ENCODE measurements around the gene IL1RAP.

IL1RAP gene

DNA sequence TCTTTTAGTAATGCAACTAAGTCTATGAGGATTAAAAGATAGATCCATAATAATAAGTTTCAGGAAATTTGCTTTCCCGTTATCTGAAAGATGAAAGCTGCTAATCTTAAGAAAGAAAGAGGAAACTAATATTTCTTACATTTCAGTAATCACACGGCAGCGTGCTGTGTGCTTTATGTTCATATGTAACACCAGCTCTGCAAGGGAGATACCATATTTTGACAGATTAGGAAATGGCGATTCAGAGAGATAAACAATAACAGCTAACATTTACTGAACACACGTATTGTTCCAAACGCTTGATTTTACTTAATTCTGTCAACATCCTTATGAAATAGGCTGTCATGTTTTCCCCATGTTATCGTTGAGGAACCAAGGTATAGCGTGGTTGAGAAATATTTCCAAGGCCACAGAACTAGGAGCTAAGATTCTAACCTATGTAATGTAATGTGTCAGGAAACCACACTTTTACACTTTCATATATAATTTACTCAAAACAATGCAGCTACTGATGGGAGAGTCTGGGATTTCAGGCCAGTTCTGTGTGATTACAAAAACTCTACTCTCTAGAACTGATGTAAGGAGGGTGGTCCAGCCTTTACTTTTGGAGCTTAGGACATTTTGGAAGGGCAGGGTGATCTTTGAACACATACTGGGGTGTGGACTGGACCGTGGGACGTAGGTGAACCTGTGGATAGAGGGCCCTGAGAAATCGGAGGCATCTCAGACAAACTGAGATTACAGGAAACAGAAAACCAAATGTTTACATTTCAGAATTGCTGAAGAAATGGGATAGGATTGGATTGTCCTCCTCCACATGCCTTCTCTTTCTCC lies 100.6 kb downstream of the IL1RAP start:
- no peak for DNase-seq (ENCODE audit: low spot score)

DNA sequence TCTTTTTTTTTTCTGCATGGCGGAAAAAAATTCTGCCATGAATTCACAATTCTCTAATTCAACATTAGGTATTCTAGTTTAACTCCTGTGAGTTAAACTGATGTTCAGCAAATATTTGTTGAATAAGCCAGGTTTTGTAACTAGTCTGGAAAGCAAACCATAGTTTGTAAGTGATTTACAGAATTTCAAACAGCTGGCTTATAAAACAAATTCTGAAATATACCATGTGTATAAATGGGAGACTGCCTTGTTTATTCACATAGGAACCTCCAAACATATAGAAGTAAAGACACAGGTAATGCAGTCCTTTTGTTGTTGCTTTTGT lies 101.1 kb downstream of the IL1RAP start:
- no peak for DNase-seq (ENCODE audit: low spot score)

DNA sequence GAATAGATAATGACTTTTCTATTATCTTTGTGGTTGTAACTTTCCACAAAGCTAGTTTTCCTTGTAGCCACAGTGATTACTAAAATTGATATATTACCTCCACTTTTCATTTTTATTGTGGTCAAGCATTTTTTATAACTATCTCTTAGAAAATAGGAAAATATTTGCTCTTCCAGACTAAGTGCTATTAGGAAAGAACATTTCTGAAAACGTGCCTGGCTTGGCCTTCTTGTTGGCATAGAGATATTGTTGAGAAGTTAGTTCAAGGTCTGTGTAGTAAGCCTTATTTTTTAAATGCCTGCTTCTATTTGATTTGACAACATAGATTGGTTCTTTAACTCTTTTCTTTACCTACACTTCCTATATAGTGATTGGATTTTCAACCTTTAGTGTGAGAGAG lies 101.7 kb downstream of the IL1RAP start:
- no peak for DNase-seq (ENCODE audit: low spot score)

DNA sequence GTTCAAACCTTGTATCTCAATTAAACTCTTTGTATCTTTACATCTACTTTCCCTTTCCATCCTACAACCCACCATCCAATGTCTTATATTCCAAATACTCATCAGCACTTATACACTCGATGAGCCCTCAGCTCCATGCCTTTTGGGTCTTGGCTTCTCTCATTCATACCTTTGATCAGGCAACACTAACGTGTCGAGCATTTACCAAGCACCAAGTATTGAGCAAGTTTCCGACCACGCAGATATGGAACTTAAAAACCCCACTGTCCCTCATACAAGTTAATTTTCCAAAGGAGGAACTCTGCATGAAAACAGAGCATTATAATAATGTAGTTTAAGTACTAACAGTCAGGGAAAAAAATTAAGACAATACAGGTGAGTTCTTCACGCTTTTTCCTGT lies 102.8 kb downstream of the IL1RAP start:
- no peak for DNase-seq (ENCODE audit: low spot score)

DNA sequence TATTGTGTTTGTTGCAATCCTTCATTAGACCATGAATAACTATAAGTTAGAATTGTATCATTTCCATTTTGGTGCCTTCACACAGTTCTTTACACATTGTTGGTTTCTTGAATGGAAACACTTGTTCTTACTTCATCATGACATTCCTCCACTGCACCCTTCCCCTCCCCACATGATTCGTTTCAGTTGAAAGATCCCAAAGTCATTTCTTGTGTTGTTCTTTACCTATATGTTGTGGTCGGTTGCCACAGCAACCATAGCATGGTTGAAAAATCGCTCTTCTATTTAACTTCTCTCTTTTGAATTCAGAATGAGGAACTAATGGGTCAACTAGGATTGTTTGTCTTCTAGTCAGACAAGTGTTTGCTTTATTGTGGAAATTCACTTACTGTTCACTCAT lies 103.3 kb downstream of the IL1RAP start:
- no peak for DNase-seq (ENCODE audit: low spot score)

DNA sequence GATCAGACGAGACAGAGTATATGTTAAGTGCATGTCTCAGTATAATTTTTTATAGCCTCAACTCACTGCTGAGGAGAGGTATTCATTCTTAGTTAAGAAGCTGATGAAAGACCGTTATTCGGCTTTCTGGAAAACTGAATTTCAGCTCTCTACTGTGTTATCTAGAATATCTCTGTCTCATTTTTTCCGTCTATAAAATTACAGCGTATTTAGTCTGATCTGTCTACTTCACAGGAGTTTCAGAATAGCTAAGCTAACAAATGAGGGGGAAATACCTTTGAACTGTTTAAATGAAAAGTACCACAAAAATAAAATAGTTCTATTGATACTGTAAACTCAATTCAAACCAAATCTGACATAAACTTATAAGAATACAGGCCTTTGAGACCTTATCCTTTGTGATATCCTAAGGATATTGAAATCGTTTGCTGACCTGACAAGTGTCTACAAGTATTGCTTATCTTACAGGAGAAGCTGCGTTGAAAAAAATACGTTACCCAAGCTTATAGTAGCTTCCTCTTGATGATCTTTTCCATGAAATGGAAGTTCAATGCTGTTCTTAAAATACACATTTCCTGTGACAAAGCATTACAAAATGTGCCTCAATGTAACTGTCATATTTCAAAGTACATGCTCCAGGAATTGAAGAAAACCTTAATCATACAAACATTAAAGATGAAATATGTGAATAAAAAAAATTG lies 104.6 kb downstream of the IL1RAP start:
- peak; percentile 7 for DNase-seq (ENCODE audit: low spot score)

DNA sequence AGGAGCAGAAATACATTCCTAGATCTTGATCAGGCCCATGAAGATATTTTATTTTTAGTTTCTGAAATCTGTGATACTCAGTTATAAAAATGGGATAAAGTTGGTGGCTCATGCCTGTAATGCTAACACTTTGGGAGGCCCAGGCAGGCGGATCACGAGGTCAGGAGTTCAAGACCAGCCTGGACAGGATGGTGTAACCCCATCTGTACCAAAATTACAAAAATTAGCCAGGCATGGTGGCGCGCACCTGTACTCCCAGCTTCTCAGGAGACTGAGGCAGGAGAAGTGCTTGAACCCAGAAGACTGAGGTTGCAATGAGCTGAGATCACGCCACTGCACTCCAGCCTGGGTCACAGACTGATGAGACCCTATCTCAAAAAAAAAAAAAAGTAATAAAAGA lies 105.5 kb downstream of the IL1RAP start:
- DNase-seq (ENCODE audit: low spot score): no peak

DNA sequence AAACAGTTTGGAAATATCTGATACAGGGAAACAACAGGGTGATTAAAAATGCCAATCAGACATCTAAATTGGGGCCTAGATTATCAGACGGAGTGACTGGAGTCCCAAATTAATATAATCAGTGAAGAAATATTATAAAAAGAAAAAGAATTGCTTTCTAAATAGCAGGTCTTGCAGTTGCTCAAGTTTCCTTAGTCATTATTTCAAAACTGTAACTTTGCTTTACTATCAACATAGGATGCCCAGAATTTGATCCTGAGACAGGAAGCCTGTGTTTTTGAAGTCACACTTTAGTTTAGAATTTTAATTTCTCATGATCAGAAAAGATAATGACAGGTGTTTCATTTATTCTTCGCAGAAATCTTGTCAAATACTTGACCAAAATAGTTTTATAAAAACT lies 105.9 kb downstream of the IL1RAP start:
- DNase-seq (ENCODE audit: low spot score): no peak

DNA sequence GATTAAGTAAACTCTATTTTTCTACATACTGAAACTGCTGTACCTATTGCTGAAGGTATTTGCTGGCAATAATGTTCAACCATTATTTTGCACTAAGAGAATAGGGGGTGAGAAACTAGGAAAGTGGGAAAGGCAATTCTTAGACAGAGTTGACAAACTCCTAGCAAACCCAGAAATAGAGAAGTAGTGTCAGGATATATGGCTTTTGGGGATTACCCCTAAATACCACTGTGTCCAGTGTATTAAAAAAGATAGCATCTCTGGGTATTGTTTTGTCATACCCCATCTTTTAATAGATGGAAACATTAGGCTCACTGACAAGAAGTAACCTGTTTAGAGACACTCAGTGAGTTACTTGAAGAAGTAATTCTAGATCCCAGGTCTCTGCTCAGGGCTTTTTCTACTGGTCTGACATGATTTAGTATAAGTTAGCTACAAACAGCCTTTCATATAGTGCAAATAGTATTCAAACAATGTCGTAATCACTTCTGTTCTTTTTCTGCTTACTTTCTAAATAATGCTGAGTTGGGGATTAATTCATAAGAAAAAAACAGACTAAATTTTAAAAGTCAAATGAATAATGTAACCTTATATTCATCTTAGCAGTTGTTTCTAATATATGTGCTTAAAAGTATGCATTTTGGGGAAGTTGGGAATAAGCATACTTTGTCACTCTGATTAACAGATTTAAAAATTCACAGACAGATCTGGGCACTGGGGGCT lies 107.2 kb downstream of the IL1RAP start:
- DNase-seq (ENCODE audit: low spot score): no peak

DNA sequence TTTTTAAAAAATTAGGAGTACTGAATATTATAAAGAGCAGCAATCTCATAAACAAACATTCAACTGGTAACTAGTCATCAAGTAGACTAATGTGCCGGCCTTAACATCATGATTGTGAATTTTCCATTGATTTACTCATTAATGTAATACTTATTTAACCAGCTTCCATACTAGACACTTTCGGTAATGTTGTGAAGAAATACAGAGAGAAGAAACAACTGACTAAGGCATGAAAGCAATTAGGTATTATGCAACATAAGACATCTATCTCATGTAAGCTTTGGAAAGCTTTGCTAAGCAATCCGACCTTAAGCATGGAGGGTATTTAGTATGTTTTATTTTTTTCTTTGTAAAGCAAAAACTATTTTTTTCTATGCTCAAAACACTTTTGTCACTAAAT lies 108.0 kb downstream of the IL1RAP start:
- DNase-seq (ENCODE audit: low spot score): no peak

DNA sequence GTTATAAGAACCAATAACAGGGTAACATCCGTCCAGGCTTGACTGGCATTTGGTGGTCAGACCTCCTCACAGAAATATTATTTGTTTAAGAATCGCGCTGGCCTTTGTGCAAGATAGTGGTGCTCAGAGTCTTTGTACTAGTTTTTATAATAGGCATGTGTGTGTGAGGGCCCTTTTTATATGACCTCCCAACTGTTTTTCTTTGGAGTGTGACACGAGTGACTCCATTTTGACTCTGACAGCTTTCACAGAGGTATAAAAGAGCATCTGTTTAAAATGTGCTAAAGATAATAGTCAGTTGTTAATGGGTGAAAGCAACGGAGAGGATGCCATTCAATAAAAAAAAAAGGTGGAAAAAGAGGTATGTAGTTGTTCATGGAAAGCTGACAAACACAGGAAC lies 110.4 kb downstream of the IL1RAP start:
- no peak for DNase-seq (ENCODE audit: low spot score)

DNA sequence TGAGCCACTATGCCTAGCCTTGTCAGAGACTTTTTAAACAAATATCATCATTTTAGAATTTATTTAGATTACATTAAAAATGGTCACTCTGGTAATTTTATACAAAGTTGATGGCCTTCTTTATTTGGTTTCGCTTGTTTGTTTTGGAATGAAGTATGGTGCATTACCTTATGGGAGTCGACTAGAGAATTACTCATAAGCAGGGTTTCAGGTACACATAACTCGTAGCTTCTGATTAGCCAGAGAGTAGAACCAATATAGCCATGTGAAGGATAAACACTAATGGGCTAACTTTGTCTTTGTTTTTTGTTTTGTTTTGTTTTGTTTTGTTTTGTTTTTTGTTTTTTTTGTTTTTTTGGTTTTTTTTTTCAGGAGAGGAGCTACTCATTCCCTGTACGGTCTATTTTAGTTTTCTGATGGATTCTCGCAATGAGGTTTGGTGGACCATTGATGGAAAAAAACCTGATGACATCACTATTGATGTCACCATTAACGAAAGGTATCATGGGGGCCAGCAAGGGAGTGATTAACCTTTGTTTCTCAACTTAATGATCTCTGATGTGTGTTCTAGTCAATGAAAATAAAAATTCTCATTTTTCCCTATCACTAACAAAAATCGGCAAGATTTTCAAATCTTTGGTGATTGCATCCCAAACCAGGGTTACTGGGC lies 113.2 kb downstream of the IL1RAP start:
- DNase-seq (ENCODE audit: low spot score): no peak

DNA sequence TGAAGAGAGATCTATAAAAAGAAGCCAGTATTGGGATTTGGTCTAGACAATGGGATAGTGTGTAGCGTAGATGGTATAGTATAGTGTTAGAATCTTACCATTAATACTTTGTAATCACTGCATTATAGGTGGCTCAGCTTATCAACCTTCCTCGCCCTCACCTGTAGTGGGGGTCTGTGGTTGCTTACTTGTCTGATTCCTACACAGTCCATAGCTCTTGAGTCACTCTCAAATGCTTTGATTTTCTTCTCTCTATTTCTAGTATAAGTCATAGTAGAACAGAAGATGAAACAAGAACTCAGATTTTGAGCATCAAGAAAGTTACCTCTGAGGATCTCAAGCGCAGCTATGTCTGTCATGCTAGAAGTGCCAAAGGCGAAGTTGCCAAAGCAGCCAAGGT lies 115.2 kb downstream of the IL1RAP start:
- DNase-seq (ENCODE audit: low spot score): no peak

DNA sequence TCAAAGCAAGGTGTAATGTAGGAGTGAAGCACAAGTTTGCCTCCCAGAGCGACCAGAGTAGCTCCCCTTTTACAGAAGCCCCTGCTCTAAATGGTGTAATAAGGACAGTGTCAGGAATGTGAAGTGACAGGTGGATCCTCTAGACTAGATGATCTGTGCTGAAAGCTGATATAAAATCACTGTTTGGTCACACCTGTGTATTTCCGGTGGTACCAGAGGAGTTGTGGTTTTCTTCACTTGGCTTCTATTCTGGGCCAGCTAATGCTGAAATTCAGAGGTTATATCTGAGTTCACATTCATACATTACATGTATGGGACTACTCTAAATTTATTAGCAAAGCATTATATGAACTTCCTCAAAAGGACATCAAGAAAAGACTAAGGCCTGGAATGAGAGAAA lies 117.4 kb downstream of the IL1RAP start:
- DNase-seq (ENCODE audit: low spot score): no peak

DNA sequence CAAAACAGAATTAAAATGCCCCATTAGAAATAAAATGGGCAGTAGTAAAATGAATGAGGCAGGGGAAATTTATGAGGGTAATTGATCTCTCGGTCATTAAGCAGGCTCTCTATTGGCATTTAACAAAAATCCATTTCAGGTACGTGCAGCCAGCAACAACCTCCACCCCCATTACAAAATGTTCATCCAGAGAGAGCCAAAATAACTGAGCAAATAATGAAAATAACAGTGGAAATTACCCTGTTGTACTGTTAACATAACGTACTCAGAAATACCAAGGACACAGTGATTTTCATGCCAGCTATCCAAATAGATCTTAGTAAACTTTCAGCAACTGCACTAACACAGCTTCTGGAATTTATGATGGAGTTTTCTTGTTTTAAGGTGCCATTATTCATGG lies 127.7 kb downstream of the IL1RAP start:
- DNase-seq (ENCODE audit: low spot score): no peak

DNA sequence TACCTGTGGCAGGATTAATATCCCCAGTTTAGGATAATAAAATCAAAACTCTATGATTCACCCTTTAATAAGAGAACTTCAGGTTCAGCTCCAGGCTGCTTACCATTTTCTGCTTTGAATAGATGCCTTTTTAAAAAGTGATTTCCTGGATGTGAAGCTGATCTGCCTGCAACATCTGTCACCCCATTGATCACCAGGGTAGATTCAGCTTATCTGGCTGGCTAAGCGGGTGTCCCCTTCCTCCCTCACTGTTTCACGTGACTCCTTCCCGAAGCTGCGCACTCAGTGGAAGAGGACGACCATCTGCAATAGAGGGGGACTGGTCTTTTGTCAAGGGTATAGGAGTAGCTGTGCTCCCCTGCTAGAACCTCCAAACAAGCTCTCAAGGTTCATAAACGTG lies 128.1 kb downstream of the IL1RAP start:
- no peak for DNase-seq (ENCODE audit: low spot score)

DNA sequence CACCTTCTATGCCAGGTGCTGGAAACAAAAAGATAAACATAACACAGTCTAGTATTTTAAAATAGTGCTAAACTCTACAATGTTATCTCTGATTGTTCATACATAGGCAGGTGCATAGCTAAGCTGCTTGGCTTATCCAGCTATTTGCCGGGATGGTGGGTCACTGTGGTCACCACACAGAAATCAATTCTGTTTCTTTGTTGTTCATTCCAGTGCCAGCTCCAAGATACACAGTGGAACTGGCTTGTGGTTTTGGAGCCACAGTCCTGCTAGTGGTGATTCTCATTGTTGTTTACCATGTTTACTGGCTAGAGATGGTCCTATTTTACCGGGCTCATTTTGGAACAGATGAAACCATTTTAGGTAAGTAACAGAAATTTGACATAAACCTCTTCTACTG lies 130.2 kb downstream of the IL1RAP start:
- DNase-seq (ENCODE audit: low spot score): no peak

DNA sequence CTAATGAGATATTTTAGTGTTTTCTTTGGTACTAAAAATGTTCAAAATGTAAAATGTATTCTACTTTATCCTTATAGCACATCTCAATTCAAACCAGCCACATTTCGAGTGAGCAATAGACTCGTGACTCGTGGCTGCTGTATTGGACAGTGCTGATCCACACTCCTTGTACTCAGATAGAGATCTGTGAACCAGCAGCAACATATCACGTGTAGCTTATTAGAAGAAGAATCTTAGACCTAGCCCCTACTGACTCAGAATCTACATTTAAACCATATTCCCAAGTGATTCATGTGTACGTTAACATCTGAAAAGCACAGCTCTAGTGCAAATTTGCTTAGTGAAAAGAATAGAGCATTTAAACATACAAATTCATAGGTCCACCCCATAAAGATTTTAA lies 130.9 kb downstream of the IL1RAP start:
- DNase-seq (ENCODE audit: low spot score): no peak

DNA sequence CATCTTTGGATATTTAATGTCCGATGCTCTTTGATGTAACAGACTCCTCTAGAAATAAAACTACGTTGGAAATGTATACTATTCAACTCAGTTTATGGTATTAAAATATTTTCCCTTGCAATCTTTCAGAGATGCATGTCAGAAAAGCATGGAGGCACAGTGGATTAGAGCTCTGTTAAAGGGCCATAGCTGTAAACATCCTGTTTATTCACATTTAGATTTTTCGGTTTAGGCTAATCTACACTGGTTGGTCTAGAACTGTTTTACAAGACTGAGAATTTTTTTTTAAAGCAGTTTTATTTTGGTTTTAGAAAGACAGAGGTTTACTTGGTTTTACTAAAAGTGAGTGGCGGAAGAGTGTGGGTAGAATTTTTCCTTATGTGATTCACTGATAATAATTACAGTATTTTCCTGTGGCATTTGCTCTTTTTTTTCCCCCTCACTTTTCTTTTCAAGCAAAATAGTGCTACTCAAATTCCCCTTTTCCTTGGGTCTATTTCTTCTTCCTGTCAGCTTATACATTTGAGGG lies 132.1 kb downstream of the IL1RAP start:
- DNase-seq (ENCODE audit: low spot score): no peak

DNA sequence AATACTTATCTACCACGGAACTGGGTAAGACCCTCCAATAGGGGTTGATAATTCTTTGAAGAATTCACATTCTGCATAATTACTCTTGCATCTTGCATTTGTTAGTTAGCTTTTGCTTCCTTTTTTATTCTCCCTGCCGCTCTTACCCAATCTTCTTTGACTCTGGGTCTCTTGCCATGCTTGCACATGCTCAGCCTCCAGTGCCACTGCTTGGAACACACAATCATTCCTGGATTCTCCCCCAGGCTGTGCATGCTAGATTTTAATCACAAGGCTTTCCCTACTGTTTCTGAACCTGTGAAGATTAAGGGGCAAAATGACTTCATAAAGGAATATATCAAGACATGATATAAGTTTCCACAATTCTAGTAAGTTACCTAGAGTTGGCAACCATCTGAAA lies 133.1 kb downstream of the IL1RAP start:
- no peak for DNase-seq (ENCODE audit: low spot score)

DNA sequence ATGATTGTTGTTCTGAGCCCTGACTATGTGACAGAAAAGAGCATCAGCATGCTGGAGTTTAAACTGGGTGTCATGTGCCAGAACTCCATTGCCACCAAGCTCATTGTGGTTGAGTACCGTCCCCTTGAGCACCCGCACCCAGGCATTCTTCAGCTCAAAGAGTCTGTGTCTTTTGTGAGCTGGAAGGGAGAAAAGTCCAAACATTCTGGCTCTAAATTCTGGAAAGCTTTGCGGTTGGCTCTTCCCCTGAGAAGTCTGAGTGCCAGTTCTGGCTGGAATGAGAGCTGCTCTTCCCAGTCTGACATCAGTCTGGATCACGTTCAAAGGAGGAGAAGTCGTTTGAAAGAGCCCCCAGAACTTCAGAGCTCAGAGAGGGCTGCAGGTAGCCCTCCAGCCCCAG lies 142.0 kb downstream of the IL1RAP start:
- no peak for DNase-seq (ENCODE audit: low spot score)

DNA sequence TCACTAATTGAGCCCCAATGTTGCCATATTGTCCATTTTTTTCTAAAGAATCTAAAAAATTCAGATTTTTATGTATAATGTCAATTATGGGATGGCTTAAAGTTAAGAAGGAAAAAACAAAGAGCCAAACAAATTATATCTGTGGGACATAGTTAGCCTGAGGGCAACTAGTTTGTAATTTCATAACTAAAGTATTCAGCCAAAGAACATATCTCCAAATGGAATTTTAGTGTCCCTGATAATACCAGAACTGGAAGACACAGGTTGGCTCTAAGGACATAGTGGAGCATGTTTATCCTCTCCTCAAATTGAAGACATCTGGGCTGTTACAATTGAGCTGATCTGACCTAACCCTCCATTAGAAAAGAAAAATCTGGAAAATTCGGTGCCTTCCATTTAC lies 144.2 kb downstream of the IL1RAP start:
- no peak for DNase-seq (ENCODE audit: low spot score)

DNA sequence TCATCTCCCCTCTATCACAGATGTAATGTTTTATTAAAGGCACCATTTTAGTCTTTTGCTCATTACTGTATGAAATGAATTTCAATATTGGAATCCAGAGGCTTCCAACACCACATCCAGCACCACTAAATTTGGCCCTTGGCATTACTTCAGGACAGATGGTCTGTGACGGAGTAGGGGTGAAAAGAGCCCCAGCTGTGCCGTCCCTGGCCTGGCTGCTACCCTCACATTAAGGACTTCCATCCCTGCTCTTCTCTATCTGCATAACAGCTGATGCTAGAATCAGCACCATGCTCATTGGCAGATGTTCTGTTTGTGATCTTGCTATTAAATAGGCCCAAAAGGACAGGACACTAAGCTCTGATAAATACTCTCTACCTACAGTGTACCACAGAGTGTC lies 152.9 kb downstream of the IL1RAP start:
- no peak for DNase-seq (ENCODE audit: low spot score)
